Gastrocnemius medialis (tissue), 4 donors: ENCODE data around the gene COQ8B. TPM values are rescaled to one million over a fixed set of nuclear protein-coding genes. Genes with fewer than 3 reads are reported as not detected.

Experiments used
- ATAC-seq, 2 donors: fragments of 150-250 bp; one replicate each; pipeline ENCODE4 v1.9.1; 2016
- DNase-seq, 2 donors: peaks; one replicate each; pipeline ENCODE4 v3.0.0-alpha.2; 2019
- H3K27ac ChIP-seq, 4 donors: fragments of 200-600 bp; sonication (generic); 1 replicate in 1 of 4; 2 replicates in 3 of 4; pipeline ENCODE4 v1.5.1; 2016 to 2018; ENCODE audit warnings: mild to moderate bottlenecking in 2 of 4, moderate library complexity in 1 of 4
- H3K27me3 ChIP-seq, 3 donors: fragments of 200-600 bp; sonication (generic) in 2 of 3; 1 replicate in 1 of 3; 2 replicates in 2 of 3; pipeline versions ENCODE4 v1.5.1 to v1.6.0; 2016 to 2019; ENCODE audit warnings: mild to moderate bottlenecking in 1 of 3, moderate library complexity in 1 of 3
- H3K36me3 ChIP-seq, 2 donors: fragments of 200-600 bp; sonication (generic) in 1 of 2; one replicate each; pipeline ENCODE4 v1.5.1; 2017 to 2018
- H3K4me1 ChIP-seq, 2 donors: fragments of 200-600 bp; sonication (generic) in 1 of 2; one replicate each; pipeline ENCODE4 v1.5.1; 2016 to 2017; ENCODE audit warnings: mild to moderate bottlenecking in 2 of 2
- H3K4me3 ChIP-seq, 4 donors: fragments of 200-600 bp; sonication (generic) in 3 of 4; 1 replicate in 1 of 4; 2 replicates in 3 of 4; pipeline ENCODE4 v1.5.1; 2016 to 2019; ENCODE audit warnings: mild to moderate bottlenecking in 2 of 4
- H3K9me3 ChIP-seq, 3 donors: fragments of 200-600 bp; sonication (generic) in 2 of 3; 1 replicate in 1 of 3; 2 replicates in 2 of 3; pipeline ENCODE4 v1.5.1; 2016 to 2019
- POLR2A ChIP-seq, 2 donors: fragments of 450-650 bp; IDR thresholded peaks; one replicate each; pipeline ENCODE4 v1.6.1; 2017; ENCODE audit warnings: antibody characterized with exemption in 2 of 2, mild to moderate bottlenecking in 2 of 2, moderate library complexity in 2 of 2
- in situ Hi-C, 4 donors: fragments of 200-750 bp; cut with MboI; loops; one replicate each; pipeline versions ENCODE4 v1.15.0 to v1.8.0; 2017; ENCODE audit warnings: low sequenced_read_pairs in 4 of 4
- intact Hi-C: fragments of 100-400 bp; cut with DNase I; formaldehyde crosslinking; loops from one replicate; pipeline ENCODE4 v1.15.1; 2023; ENCODE audit warnings: low total_unique reads
- total RNA-seq, 4 donors: library from RNA; depleted of rRNA; stranded (reverse); fragments of >200 nt; gene quantifications; one replicate each; pipeline versions ENCODE4 v1.1.0 to v1.2.3, GENCODE V29; 2016
- TF ChIP-seq, protein P1 (sequence below), 5 experiments: fragments of 450-650 bp in 3 of 5; fragments of 200-600 bp in 2 of 5; sonication (generic) in 2 of 5; IDR thresholded peaks in 4 of 5; conservative IDR thresholded peaks in 1 of 5; 1 replicate in 4 of 5; 2 replicates in 1 of 5; pipeline ENCODE4 v1.5.1; 2016 to 2019; ENCODE audit warnings: antibody characterized with exemption in 5 of 5, mild to moderate bottlenecking in 3 of 5, moderate library complexity in 3 of 5

COQ8B gene
- total RNA-seq, 4 donors from 2014 or later, result 14.9 to 30.7 (median 20.2) TPM

DNA sequence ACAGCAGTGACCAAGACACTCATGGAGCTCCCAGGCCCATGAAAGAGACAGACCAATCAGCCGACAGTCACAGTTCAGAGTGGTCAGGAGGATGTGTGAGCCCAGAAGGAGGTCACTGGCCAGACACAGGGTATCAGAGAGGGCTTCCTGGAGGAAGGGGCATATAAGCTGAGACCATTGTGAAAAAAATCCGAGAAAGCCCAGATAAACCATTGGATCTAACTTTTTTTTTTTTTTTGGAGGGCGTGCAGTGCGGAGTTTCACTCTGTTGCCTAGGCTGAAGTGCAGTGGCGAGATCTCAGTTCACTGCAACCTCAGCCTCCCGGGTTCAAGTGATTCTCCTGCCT lies 4.4 kb upstream of the COQ8B start:
- no peak for TF ChIP-seq POLR2A (IDR thresholded peaks at IDR 0.05)
- TF ChIP-seq, protein P1, sequence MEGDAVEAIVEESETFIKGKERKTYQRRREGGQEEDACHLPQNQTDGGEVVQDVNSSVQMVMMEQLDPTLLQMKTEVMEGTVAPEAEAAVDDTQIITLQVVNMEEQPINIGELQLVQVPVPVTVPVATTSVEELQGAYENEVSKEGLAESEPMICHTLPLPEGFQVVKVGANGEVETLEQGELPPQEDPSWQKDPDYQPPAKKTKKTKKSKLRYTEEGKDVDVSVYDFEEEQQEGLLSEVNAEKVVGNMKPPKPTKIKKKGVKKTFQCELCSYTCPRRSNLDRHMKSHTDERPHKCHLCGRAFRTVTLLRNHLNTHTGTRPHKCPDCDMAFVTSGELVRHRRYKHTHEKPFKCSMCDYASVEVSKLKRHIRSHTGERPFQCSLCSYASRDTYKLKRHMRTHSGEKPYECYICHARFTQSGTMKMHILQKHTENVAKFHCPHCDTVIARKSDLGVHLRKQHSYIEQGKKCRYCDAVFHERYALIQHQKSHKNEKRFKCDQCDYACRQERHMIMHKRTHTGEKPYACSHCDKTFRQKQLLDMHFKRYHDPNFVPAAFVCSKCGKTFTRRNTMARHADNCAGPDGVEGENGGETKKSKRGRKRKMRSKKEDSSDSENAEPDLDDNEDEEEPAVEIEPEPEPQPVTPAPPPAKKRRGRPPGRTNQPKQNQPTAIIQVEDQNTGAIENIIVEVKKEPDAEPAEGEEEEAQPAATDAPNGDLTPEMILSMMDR (IDR thresholded peaks at IDR 0.05 in 4 of 5, conservative IDR thresholded peaks at IDR 0.05 in 1 of 5), result no peak
- peaks cover 33 to 36% of the 10 kb centered on the region in 2 donors for H3K4me1 ChIP-seq
- peaks cover 0 to 19% of the 10 kb centered on the region in 2 donors for H3K36me3 ChIP-seq
- peak overlapping the region; percentile 89 to 98 (median 92) for H3K27ac ChIP-seq
- no peak for DNase-seq
- intact Hi-C loops, result no loop called here
- no peaks in the 10 kb centered on the region for H3K27me3 ChIP-seq
- no peaks in the 10 kb centered on the region for H3K9me3 ChIP-seq
- H3K4me3 ChIP-seq, result peak overlapping the region; percentile 46 to 86 (median 74)
- no peak for ATAC-seq
- in situ Hi-C loops, result no loop called here

DNA sequence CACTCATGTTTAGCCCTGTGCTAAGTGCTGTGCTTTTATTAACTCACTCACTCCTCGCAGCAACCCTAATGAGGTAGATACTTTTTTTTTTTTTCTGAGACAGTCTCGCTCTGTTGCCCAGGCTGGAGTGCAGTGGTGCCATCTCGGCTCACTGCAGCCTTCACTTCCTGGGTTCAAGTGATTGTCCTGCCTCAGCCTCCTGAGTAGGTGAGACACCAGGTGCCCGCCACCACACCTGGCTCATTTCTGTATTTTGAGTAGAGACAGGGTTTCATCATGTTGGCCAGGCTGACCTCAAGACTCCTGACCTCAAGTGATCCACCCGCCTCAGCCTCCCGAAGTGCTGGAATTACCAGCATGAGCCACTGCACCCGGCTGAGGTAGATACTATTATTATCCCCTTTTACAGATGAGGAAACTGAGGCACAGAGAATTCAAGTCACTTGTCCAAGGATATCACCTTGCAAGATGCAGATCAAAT lies 2.8 kb upstream of the COQ8B start:
- intact Hi-C loops (loop anchor here (1.0 to 10.0 kb wide), 3 partner anchors 59 to 297 kb away; partner anchors contain the start of genes RAB4B and SERTAD3), in situ Hi-C loops (no loop called here)
- peaks cover 42 to 47% of the 10 kb centered on the region in 2 donors for H3K4me1 ChIP-seq
- ATAC-seq (no peak), DNase-seq (peak in 1 of 2 donors; percentile 67)
- peak overlapping the region; percentile 64 to 90 (median 85) for H3K4me3 ChIP-seq
- peaks cover 0 to 7% of the 10 kb centered on the region in 2 donors for H3K36me3 ChIP-seq
- no peak for TF ChIP-seq POLR2A (IDR thresholded peaks at IDR 0.05)
- TF ChIP-seq, protein P1 (IDR thresholded peaks at IDR 0.05 in 4 of 5, conservative IDR thresholded peaks at IDR 0.05 in 1 of 5), result no peak
- peak overlapping the region; percentile 89 to 98 (median 92) for H3K27ac ChIP-seq
- H3K9me3 ChIP-seq, result no peaks in the 10 kb centered on the region
- H3K27me3 ChIP-seq, result no peaks in the 10 kb centered on the region

DNA sequence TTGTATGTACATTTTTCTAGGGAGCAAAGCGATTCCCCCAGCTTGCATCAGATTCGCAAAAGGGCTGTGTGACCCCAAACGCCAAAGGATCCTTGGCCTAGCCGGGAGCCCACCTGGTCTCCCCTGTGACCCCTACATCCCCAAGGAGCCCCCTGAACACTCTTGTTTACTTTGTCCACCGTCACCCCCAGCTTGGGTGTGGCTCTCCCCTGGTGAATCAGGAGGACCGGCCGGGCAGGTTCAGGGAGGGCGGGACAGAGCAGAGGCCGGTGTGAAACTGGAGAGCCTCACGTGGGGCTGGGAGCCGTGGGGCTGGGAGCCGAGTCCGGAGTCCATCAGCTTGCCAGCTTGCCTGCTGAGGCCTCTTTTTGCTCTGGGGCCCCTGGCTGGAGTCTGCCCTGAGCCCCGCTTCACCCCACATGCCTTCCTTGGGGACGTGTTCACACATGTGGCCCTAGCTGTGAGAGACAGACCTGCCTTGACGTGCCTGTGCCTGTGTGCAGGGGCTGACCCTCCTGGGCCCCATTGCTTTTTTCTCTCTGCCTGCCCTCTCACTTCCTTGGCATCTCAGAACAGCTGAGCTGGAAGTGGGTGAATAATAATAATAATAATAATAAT lies 2.2 kb upstream of the COQ8B start:
- in situ Hi-C loops (no loop called here), intact Hi-C loops (loop anchor here (1.0 to 10.0 kb wide), 4 partner anchors 31 to 297 kb away; partner anchors contain the start of genes ACTMAP, RAB4B and SERTAD3)
- peaks cover 0 to 4% of the 10 kb centered on the region in 2 donors for H3K36me3 ChIP-seq
- no peaks in the 10 kb centered on the region for H3K27me3 ChIP-seq
- ATAC-seq (peak; percentile 22 to 31), DNase-seq (peak; percentile 85 to 91)
- TF ChIP-seq, protein P1 (IDR thresholded peaks at IDR 0.05 in 4 of 5, conservative IDR thresholded peaks at IDR 0.05 in 1 of 5), result no peak
- TF ChIP-seq POLR2A (IDR thresholded peaks at IDR 0.05), result peak; percentile 77
- no peaks in the 10 kb centered on the region for H3K9me3 ChIP-seq
- H3K4me1 ChIP-seq, result peaks cover 41 to 50% of the 10 kb centered on the region in 2 donors
- H3K27ac ChIP-seq, result peak overlapping the region; percentile 89 to 98 (median 92)
- H3K4me3 ChIP-seq, result peak overlapping the region; percentile 64 to 90 (median 85)

DNA sequence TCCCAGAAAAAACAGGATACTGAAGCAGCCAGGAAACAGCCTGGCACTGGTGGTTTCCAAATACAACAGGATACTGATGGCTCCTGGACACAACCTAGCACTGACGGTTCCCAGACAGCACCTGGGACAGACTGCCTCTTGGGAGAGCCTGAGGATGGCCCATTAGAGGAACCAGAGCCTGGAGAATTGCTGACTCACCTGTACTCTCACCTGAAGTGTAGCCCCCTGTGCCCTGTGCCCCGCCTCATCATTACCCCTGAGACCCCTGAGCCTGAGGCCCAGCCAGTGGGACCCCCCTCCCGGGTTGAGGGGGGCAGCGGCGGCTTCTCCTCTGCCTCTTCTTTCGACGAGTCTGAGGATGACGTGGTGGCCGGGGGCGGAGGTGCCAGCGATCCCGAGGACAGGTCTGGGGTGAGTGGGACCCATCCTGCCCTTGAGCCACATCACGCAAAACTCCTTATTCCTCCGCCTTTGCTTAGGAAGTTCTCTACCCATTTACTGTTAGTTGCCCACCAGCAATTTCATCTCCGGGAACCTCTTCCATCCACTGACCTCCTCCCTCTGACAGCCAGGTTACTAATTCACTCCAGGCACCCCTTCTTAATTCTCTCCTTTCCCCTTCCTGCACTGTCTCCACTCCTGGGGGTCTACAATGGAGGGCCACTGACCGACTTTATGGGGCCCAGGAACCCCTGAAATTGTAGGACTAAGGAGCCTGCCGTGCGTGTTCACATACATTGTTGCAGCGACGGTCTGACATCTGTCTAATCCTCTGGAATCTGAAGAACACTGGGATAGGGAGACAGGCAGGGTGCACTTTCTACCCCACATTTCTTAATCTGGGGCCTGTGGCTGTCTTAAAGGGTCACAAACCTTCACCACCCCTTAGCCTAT lies 1.4 kb upstream of the COQ8B start:
- DNase-seq, result peak in 1 of 2 donors; percentile 52
- H3K4me1 ChIP-seq, result peaks cover 39 to 50% of the 10 kb centered on the region in 2 donors
- intact Hi-C loops, result loop anchor here (1.0 to 10.0 kb wide), 3 partner anchors 32 to 296 kb away; partner anchors contain the start of genes ACTMAP and SERTAD3

More for the DNA sequence above, 1.4 kb upstream of the COQ8B start:
- Histone ChIP-seq H3K36me3 (peaks cover 0 to under 1% of the 10 kb centered on the region in 2 donors), H3K27me3 (no peaks in the 10 kb centered on the region), H3K27ac (peak overlapping the region; percentile 89 to 98 (median 92)), H3K9me3 (no peaks in the 10 kb centered on the region), H3K4me3 (peak overlapping the region; percentile 64 to 90 (median 85))
- in situ Hi-C loops, result no loop called here
- no peak for ATAC-seq
- TF ChIP-seq, protein P1 (IDR thresholded peaks at IDR 0.05 in 4 of 5, conservative IDR thresholded peaks at IDR 0.05 in 1 of 5), result no peak
- no peak for TF ChIP-seq POLR2A (IDR thresholded peaks at IDR 0.05)
